Mucosa of descending colon (tissue), 3 donors: ENCODE measurements around the gene SNX8. TPM values are rescaled to one million over a fixed set of nuclear protein-coding genes. Genes with fewer than 3 reads are reported as not detected.

Experiments
- ATAC-seq: fragments of 200-7000 bp; cut with Tn5 transposase; one replicate; pipeline ENCODE4 v1.9.1; 2020; ENCODE audit warnings: mild to moderate bottlenecking, moderate library complexity
- DNase-seq, 3 donors: peaks; one replicate each; pipeline ENCODE4 v3.0.0-alpha.2; 2020
- H3K36me3 ChIP-seq: fragments of 200-600 bp; one replicate; pipeline ENCODE4 v1.8.0; 2021; ENCODE audit warnings: low read depth, mild to moderate bottlenecking
- H3K4me1 ChIP-seq: fragments of 200-600 bp; one replicate; pipeline ENCODE4 v1.8.0; 2021; ENCODE audit warnings: low read depth, mild to moderate bottlenecking
- H3K4me3 ChIP-seq: fragments of 200-600 bp; one replicate; pipeline ENCODE4 v1.8.0; 2021; ENCODE audit warnings: mild to moderate bottlenecking
- H3K9me3 ChIP-seq: fragments of 200-600 bp; one replicate; pipeline ENCODE4 v1.8.0; 2021; ENCODE audit warnings: mild to moderate bottlenecking
- intact Hi-C, 2 donors: fragments of 100-400 bp; cut with DNase I in 1 of 2; cut with micrococcal nuclease in 1 of 2; formaldehyde crosslinking; loops; one replicate each; pipeline versions ENCODE4 v1.11.0 to v1.11.1; 2022; cut with DNase I, micrococcal nuclease
- total RNA-seq, 3 donors: library from RNA; stranded (reverse); fragmentation: NEBNext Ultra II Directional in 2 of 3; extraction: Animal tissue kit (Norgen Biotek cat#: 25700) in 2 of 3; gene quantifications; one replicate each; pipeline versions ENCODE4 v1.2.1 to v1.2.4, GENCODE V29; 2021 to 2023
- TF ChIP-seq, protein P1 (sequence below): fragments of 200-600 bp; IDR thresholded peaks from one replicate; pipeline ENCODE4 v1.8.0; 2022; ENCODE audit warnings: antibody characterized with exemption, mild to moderate bottlenecking
- donor health status: DM: no; HTN: no; CAD: no; lungs with moderate emphysema.
- donor health status: DM: no; HTN: no; CAD: no.
- donor health status: DM: no; HTN: yes; CAD: no.

The SNX8 gene
- total RNA-seq, 3 donors from 2014 or later, result 20.8 to 30.1 (median 23.2) TPM

DNA sequence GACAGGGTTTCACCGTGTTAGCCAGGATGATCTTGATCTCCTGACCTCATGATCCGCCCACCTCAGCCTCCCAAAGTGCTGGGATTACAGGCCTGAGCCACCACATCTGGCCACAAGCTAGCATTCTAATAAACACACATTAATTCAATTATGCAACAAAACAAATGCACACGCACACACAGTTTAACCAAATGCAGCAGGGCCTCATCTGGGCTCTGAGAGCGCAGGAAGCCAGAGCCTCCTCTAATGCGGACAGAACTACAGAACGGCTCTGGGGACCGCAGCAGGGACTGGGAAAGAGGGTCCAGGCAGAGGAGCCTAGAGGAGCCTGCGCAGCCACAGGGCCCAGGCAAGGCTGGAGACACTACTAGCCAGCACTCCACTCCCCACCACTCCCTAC, 85.3 kb downstream of the SNX8 start:
- intact Hi-C loops, result no loop called here
- Histone ChIP-seq H3K4me3 (no peak overlapping the region), H3K36me3 (no peaks in the 10 kb centered on the region), H3K4me1 (peaks cover 17% of the 10 kb centered on the region), H3K9me3 (no peaks in the 10 kb centered on the region)
- no peak for ATAC-seq
- DNase-seq, result no peak
- TF ChIP-seq, protein P1, sequence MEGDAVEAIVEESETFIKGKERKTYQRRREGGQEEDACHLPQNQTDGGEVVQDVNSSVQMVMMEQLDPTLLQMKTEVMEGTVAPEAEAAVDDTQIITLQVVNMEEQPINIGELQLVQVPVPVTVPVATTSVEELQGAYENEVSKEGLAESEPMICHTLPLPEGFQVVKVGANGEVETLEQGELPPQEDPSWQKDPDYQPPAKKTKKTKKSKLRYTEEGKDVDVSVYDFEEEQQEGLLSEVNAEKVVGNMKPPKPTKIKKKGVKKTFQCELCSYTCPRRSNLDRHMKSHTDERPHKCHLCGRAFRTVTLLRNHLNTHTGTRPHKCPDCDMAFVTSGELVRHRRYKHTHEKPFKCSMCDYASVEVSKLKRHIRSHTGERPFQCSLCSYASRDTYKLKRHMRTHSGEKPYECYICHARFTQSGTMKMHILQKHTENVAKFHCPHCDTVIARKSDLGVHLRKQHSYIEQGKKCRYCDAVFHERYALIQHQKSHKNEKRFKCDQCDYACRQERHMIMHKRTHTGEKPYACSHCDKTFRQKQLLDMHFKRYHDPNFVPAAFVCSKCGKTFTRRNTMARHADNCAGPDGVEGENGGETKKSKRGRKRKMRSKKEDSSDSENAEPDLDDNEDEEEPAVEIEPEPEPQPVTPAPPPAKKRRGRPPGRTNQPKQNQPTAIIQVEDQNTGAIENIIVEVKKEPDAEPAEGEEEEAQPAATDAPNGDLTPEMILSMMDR, result no peak

DNA sequence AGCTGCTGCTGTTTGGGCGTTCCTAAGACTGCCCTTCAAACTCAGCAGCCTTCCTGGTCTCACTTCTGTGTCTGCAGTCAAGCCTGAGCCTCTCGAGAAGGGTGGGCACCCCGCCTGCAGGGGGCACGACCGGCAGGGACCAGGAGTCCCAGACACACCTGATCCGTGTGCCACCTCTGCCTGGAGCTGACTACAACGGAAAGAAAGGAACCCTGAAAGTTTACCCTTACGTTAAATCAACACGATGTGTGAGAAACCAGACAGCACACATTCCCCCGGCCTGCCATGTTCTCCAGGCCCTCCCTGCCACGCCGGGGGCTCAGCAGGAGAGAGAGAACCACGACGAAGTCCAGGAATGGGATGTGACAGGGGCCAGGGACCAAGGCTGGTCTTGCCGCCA, 86.5 kb downstream of the SNX8 start:
- DNase-seq, result no peak
- ATAC-seq, result no peak
- H3K9me3 ChIP-seq, result no peaks in the 10 kb centered on the region
- intact Hi-C loops, result no loop called here
- H3K4me3 ChIP-seq, result no peak overlapping the region
- H3K4me1 ChIP-seq, result peaks cover 12% of the 10 kb centered on the region
- H3K36me3 ChIP-seq, result no peaks in the 10 kb centered on the region
- TF ChIP-seq, protein P1, result no peak

DNA sequence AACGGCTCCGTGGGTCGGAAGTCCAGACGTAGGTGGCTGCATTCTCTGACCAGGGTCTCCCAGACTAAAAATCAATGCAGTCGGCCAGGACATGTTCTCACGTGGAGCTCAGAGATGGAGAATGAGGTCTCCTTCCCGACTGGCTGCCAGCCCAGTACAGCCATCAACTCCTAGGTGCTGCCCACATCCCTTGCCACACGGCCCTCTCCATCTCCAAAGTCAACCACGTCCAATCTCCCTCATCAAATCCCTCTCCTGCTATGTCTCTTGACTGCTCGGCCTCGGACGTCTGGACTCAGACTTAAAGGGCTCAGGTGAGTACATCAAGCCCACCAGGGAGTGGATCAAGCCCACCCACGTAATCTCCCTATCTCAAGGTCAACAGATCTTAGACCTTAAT, 88.4 kb downstream of the SNX8 start:
- no peaks in the 10 kb centered on the region for H3K36me3 ChIP-seq
- TF ChIP-seq, protein P1, result no peak
- no peak overlapping the region for H3K4me3 ChIP-seq
- DNase-seq, result no peak
- intact Hi-C loops, result no loop called here
- peaks cover 2% of the 10 kb centered on the region for H3K4me1 ChIP-seq
- no peaks in the 10 kb centered on the region for H3K9me3 ChIP-seq
- no peak for ATAC-seq

DNA sequence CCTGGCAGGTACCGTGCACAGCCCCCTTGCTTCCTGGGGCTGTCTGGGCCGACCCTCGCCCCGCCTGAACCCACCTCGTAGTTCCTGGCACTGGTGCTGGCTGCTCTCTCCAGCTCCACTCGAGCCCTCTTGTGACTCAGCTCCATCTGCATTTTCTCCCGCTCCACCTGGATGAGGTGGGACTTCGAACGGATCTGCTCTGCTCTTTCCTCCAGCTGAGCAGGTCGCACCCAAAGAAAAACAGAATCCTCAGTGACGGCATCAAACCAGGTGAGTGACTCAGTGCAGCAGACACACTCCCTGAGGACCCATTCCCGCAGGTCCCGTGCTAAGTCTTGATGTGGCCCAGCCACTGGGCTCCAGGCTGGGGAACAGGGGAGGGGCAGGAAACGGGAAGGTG, 88.9 kb downstream of the SNX8 start:
- ATAC-seq (no peak), DNase-seq (no peak)
- TF ChIP-seq, protein P1, result no peak
- no peaks in the 10 kb centered on the region for H3K36me3 ChIP-seq
- H3K9me3 ChIP-seq, result no peaks in the 10 kb centered on the region
- intact Hi-C loops, result no loop called here
- no peak overlapping the region for H3K4me3 ChIP-seq
- H3K4me1 ChIP-seq, result no peaks in the 10 kb centered on the region

DNA sequence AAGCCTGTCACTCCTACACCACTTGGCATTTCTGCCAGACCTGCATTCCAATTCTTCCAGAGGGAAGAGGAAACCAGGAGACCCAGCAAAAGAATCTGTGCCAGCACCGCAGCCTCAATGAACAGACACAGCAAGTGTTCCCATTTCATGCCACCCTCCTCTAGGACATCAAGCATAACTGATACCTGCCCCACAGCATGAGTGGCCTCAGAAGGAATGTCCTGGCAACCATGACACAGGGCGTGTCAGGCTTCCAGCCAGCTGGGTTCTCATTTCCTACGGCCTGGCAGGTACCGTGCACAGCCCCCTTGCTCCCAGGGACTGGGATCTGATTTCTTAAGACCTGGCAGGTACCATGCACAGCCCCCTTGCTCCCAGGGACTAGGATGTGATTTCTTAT, 89.3 kb downstream of the SNX8 start:
- TF ChIP-seq, protein P1, result no peak
- intact Hi-C loops, result no loop called here
- ATAC-seq (no peak), DNase-seq (no peak)
- Histone ChIP-seq H3K36me3 (no peaks in the 10 kb centered on the region), H3K4me3 (no peak overlapping the region), H3K9me3 (no peaks in the 10 kb centered on the region), H3K4me1 (no peaks in the 10 kb centered on the region)

DNA sequence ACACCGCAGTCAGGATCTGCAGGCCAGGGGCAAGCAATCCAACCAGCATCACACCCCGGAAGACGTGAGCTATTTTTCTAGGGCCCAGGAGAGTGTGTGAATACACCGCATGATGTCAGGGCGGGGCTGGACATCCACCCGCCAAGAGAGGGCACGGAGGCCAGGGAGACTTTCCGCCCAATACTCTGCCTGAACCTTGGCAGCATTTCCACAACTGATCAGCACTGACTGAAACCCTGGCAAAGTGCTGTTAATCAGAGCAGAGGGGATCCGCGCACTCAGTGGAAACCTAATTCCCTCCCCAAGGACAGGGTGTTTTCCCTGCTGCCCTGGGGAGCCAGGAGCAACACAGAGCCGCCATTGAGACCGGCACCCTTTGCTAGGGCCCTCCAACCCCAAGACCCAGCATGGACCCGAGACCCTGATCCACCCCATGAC, 89.7 kb downstream of the SNX8 start:
- intact Hi-C loops, result no loop called here
- H3K9me3 ChIP-seq, result no peaks in the 10 kb centered on the region
- no peaks in the 10 kb centered on the region for H3K36me3 ChIP-seq
- no peak for ATAC-seq
- H3K4me3 ChIP-seq, result no peak overlapping the region
- H3K4me1 ChIP-seq, result no peaks in the 10 kb centered on the region
- DNase-seq, result no peak
- TF ChIP-seq, protein P1, result no peak
